ENCODE results near the gene CRYL1. TPM values are rescaled to one million over a fixed set of nuclear protein-coding genes. Genes with fewer than 3 reads are reported as not detected.

CRYL1 gene
- total and polyA plus RNA-seq, 2 of the 8 experiments (the other 6 are each of a cell fraction or from before 2014, with no cell fraction given): 1.9 to 6.4 TPM

DNA sequence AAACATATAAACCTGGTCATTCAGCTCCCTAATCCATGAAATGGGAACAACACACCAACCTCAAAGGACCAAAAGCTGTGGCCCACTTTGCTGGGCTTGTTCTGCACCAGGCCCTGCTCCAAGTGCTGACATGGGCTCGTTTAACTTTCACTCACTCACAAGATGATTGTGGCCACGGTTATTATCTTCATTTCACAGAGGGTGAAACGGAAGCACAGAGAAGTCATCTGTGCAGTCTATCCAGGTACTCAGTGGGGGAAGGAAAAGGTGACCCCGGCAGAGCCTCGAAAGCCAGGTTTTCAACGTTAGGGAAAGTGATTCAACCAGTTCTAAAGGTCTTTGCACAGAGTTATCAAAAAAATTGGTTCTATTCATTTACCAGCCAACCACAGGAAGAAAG, 68.0 kb downstream of the CRYL1 start:
- Histone ChIP-seq H3K23me2 (ENCODE audit: low read depth, low read length) (no peaks in the 10 kb centered on the region; the same call in 1 of the 2 replicates), H3K27me3 (replicated peaks in 1 of 4; ENCODE audit: control insufficient read depth in 3 of 4, extremely low read depth in 1 of 4, insufficient read depth in 3 of 4, low read length in 3 of 4) (no peaks in the 10 kb centered on the region), H2BK12ac (ENCODE audit: low read depth, low read length) (no peak overlapping the region), H3K36me3 (ENCODE audit: control insufficient read depth in 2 of 4, insufficient read depth in 4 of 4, low read length in 3 of 4) (no peaks in the 10 kb centered on the region), H3K4me1 (replicated peaks in 1 of 4; ENCODE audit: control insufficient read depth in 3 of 4, insufficient read depth in 4 of 4, low read length in 3 of 4) (peaks cover 0 to 5% (median 1%) of the 10 kb centered on the region in 4 experiments; a peak in 4 of 7 replicates), H2BK20ac (ENCODE audit: low read length) (no peak overlapping the region), H3K18ac (ENCODE audit: extremely low read depth, low read length) (no peak overlapping the region), H3K9me3 (ENCODE audit: insufficient read depth in 2 of 2, low read depth in 1 of 2, low read length in 1 of 2) (no peaks in the 10 kb centered on the region), H4K91ac (replicated peaks; ENCODE audit: insufficient read length, low read length) (no peak overlapping the region), H3K56ac (replicated peaks; ENCODE audit: insufficient read length, low read depth, low read length) (no peak overlapping the region), H3K4ac (replicated peaks; ENCODE audit: insufficient read length, low read depth, low read length) (no peak overlapping the region), H3K23ac (ENCODE audit: insufficient read length) (no peak overlapping the region), H3K14ac (ENCODE audit: insufficient read length) (no peak overlapping the region), H3K79me2 (ENCODE audit: control insufficient read depth in 1 of 2, insufficient read depth in 2 of 2, low read length in 2 of 2) (no peaks in the 10 kb centered on the region), H3K4me3 (ENCODE audit: extremely low read depth in 1 of 4, insufficient read depth in 2 of 4, low read depth in 3 of 4, low read length in 4 of 4) (no peak overlapping the region), H2BK120ac (replicated peaks; ENCODE audit: low read depth, low read length) (no peak overlapping the region), H2AK5ac (ENCODE audit: low read depth, low read length) (no peak overlapping the region), H3K27ac (ENCODE audit: low read depth, low read length) (no peak overlapping the region), H2AFZ (ENCODE audit: low read length) (no peak overlapping the region), H2BK15ac (ENCODE audit: low read length) (peak overlapping the region; percentile 24; the same call in 1 of the 2 replicates), H4K20me1 (replicated peaks in 1 of 2; ENCODE audit: control insufficient read depth in 1 of 2, insufficient read depth in 2 of 2, low read length in 2 of 2) (no peaks in the 10 kb centered on the region), H4K5ac (ENCODE audit: insufficient read length, low read depth, low read length) (no peak overlapping the region), H3K4me2 (ENCODE audit: insufficient read depth in 1 of 2, low read depth in 2 of 2, low read length in 2 of 2) (no peak overlapping the region), H3K79me1 (ENCODE audit: low read depth, low read length) (no peaks in the 10 kb centered on the region), H2BK5ac (ENCODE audit: low read depth, low read length) (no peak overlapping the region), H4K8ac (ENCODE audit: extremely low read depth, insufficient read depth, low read length) (no peak overlapping the region), H3K9ac (replicated peaks in 1 of 4; ENCODE audit: extremely low read depth in 1 of 4, low read depth in 3 of 4, low read length in 3 of 4) (no peak overlapping the region)
- DNase-seq (ENCODE audit: low read depth in 1 of 2, low spot score in 2 of 2): no peak
- ChIA-PET CTCF (ENCODE audit: partially characterized antibody) (no interaction called here), POLR2A (ENCODE audit: partially characterized antibody) (no interaction called here)
- 95% methylated on average over 6 of the region's 6 CpGs; no CpG with 5 or more reads in 1 of the 2 experiments for WGBS, 2 experiments (ENCODE audit: extremely low coverage in 1 of 2, insufficient coverage in 1 of 2, insufficient read length in 1 of 2, insufficient replicate concordance in 2 of 2, low coverage in 1 of 2, low lambda C conversion rate in 2 of 2, missing lambda C conversion rate in 1 of 2)
- FAIRE-seq: no peak
- TF ChIP-seq, protein P1, sequence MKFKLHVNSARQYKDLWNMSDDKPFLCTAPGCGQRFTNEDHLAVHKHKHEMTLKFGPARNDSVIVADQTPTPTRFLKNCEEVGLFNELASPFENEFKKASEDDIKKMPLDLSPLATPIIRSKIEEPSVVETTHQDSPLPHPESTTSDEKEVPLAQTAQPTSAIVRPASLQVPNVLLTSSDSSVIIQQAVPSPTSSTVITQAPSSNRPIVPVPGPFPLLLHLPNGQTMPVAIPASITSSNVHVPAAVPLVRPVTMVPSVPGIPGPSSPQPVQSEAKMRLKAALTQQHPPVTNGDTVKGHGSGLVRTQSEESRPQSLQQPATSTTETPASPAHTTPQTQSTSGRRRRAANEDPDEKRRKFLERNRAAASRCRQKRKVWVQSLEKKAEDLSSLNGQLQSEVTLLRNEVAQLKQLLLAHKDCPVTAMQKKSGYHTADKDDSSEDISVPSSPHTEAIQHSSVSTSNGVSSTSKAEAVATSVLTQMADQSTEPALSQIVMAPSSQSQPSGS (IDR thresholded peaks at IDR 0.05; ENCODE audit: low read length): no peak
- no peak for TF ChIP-seq POU5F1 (IDR thresholded peaks at IDR 0.05; ENCODE audit: low read depth, low read length)
